MM.1S (cell line): ENCODE results near the gene XPO6.

Source experiments
- DNase-seq: peaks from one replicate; pipeline ENCODE4 v3.0.0-alpha.2; 2015
- H2AFZ ChIP-seq: fragments of 300-600 bp; sonication (generic); 2 replicates; pipeline ENCODE4 v1.6.0; 2016; ENCODE audit warnings: antibody characterized with exemption, low read length
- H3F3A ChIP-seq: fragments of 300-600 bp; sonication (generic); 2 replicates; pipeline ENCODE4 v1.6.1; 2016; ENCODE audit warnings: mild to moderate bottlenecking, antibody characterized with exemption, low read length, moderate library complexity, mixed read lengths; ENCODE audit not compliant: insufficient read depth
- H3K27ac ChIP-seq: fragments of 300-600 bp; sonication (generic); 2 replicates; pipeline ENCODE4 v1.5.1; 2016; ENCODE audit warnings: mild to moderate bottlenecking, low read length
- H3K27me3 ChIP-seq: fragments of 300-600 bp; sonication (generic); replicated peaks from 2 replicates; pipeline ENCODE4 v1.6.0; 2016; ENCODE audit warnings: low read length; ENCODE audit not compliant: insufficient read depth
- H3K36me3 ChIP-seq: fragments of 300-600 bp; sonication (generic); replicated peaks from 2 replicates; pipeline ENCODE4 v1.6.1; 2016; ENCODE audit warnings: mild to moderate bottlenecking, low read length, mixed read lengths; ENCODE audit not compliant: insufficient read depth
- H3K4me1 ChIP-seq: fragments of 300-600 bp; sonication (generic); 2 replicates; pipeline ENCODE4 v1.6.1; 2016; ENCODE audit warnings: low read length, mixed read lengths
- H3K4me2 ChIP-seq: fragments of 300-600 bp; sonication (generic); 2 replicates; pipeline ENCODE4 v1.6.0; 2016; ENCODE audit warnings: low read depth, low read length
- H3K4me3 ChIP-seq: fragments of 300-600 bp; sonication (generic); 2 replicates; pipeline ENCODE4 v1.5.1; 2016; ENCODE audit warnings: low read length, mixed read lengths
- H3K79me2 ChIP-seq: fragments of 300-600 bp; sonication (generic); 2 replicates; pipeline ENCODE4 v1.6.1; 2016; ENCODE audit warnings: mixed run types, low read length, mixed read lengths
- H3K9ac ChIP-seq: fragments of 300-600 bp; sonication (generic); 2 replicates; pipeline ENCODE4 v1.6.1; 2016; ENCODE audit warnings: low read length, mixed read lengths
- H3K9me2 ChIP-seq: fragments of 300-600 bp; sonication (generic); replicated peaks from 2 replicates; pipeline ENCODE4 v1.6.1; 2016; ENCODE audit warnings: mild to moderate bottlenecking, low read length, mixed read lengths; ENCODE audit not compliant: insufficient read depth
- H3K9me3 ChIP-seq: fragments of 300-600 bp; sonication (generic); replicated peaks from 2 replicates; pipeline ENCODE4 v1.6.1; 2016; ENCODE audit warnings: mild to moderate bottlenecking, low read length, mixed read lengths; ENCODE audit not compliant: insufficient read depth
- H4K20me1 ChIP-seq: fragments of 300-600 bp; sonication (generic); 2 replicates; pipeline ENCODE4 v1.6.1; 2016; ENCODE audit warnings: mild to moderate bottlenecking, low read length, moderate library complexity, mixed read lengths; ENCODE audit not compliant: insufficient read depth
- EZH2 ChIP-seq: fragments of 300-600 bp; sonication (generic); optimal IDR thresholded peaks from 2 replicates; pipeline ENCODE3; 2017; ENCODE audit warnings: low read depth, mild to moderate bottlenecking, antibody characterized with exemption, low read length, mixed read lengths
- EZH2phosphoT487 ChIP-seq: fragments of 300-600 bp; sonication (generic); IDR thresholded peaks from 2 replicates; pipeline ENCODE4 v1.6.1; 2018; ENCODE audit warnings: antibody characterized with exemption, low read length
- TF ChIP-seq, protein P1 (sequence below): fragments of 300-600 bp; sonication (generic); IDR thresholded peaks from 2 replicates; pipeline ENCODE4 v1.5.1; 2016; ENCODE audit warnings: antibody characterized with exemption, low read length, mixed read lengths

XPO6 gene

GRCh38 chr16:28131743-28132393, 79.9 kb downstream of the XPO6 start:
- H3K79me2 ChIP-seq: peaks cover 3% of the 10 kb centered on the region; the same call in 1 of the 2 replicates
- TF ChIP-seq, protein P1, sequence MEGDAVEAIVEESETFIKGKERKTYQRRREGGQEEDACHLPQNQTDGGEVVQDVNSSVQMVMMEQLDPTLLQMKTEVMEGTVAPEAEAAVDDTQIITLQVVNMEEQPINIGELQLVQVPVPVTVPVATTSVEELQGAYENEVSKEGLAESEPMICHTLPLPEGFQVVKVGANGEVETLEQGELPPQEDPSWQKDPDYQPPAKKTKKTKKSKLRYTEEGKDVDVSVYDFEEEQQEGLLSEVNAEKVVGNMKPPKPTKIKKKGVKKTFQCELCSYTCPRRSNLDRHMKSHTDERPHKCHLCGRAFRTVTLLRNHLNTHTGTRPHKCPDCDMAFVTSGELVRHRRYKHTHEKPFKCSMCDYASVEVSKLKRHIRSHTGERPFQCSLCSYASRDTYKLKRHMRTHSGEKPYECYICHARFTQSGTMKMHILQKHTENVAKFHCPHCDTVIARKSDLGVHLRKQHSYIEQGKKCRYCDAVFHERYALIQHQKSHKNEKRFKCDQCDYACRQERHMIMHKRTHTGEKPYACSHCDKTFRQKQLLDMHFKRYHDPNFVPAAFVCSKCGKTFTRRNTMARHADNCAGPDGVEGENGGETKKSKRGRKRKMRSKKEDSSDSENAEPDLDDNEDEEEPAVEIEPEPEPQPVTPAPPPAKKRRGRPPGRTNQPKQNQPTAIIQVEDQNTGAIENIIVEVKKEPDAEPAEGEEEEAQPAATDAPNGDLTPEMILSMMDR: no peak
- no peak for TF ChIP-seq EZH2
- no peak for TF ChIP-seq EZH2phosphoT487
- no peak overlapping the region for H3K4me3 ChIP-seq
- no peaks in the 10 kb centered on the region for H3K4me1 ChIP-seq
- H4K20me1 ChIP-seq: no peaks in the 10 kb centered on the region
- H3K27ac ChIP-seq: no peak overlapping the region
- no peak overlapping the region for H3K4me2 ChIP-seq
- no peak overlapping the region for H2AFZ ChIP-seq
- no peaks in the 10 kb centered on the region for H3F3A ChIP-seq
- no peak for DNase-seq
- no peak overlapping the region for H3K9ac ChIP-seq
- H3K9me3 ChIP-seq: no peaks in the 10 kb centered on the region
- H3K9me2 ChIP-seq: no peaks in the 10 kb centered on the region
- peaks cover 14% of the 10 kb centered on the region; the same call in 1 of the 2 replicates for H3K36me3 ChIP-seq
- H3K27me3 ChIP-seq: no peaks in the 10 kb centered on the region

- no peak overlapping the region for H3K4me2 ChIP-seq
- H3K79me2 ChIP-seq: no peaks in the 10 kb centered on the region; the same call in 1 of the 2 replicates
- no peaks in the 10 kb centered on the region for H3K9me3 ChIP-seq
- no peaks in the 10 kb centered on the region for H3K27me3 ChIP-seq
- H3K9ac ChIP-seq: no peak overlapping the region
- DNase-seq: no peak
- H3K9me2 ChIP-seq: no peaks in the 10 kb centered on the region
- no peaks in the 10 kb centered on the region for H3K4me1 ChIP-seq
- TF ChIP-seq EZH2phosphoT487 (no peak), EZH2 (no peak)
- TF ChIP-seq, protein P1: no peak
- H3K27ac ChIP-seq: no peak overlapping the region
- H3F3A ChIP-seq: no peaks in the 10 kb centered on the region
- peaks cover 14% of the 10 kb centered on the region; the same call in 1 of the 2 replicates for H3K36me3 ChIP-seq
- no peak overlapping the region for H2AFZ ChIP-seq
- no peak overlapping the region for H3K4me3 ChIP-seq
- H4K20me1 ChIP-seq: no peaks in the 10 kb centered on the region
Observed at GRCh38 chr16:28131181-28131580, 80.6 kb downstream of the XPO6 start.

GRCh38 chr16:28130099-28131088, 81.4 kb downstream of the XPO6 start:
- TF ChIP-seq, protein P1: no peak
- TF ChIP-seq EZH2phosphoT487: no peak
- no peak for TF ChIP-seq EZH2
- Histone ChIP-seq H3K9me3 (no peaks in the 10 kb centered on the region), H3K27me3 (no peaks in the 10 kb centered on the region), H3K79me2 (no peaks in the 10 kb centered on the region; the same call in 1 of the 2 replicates), H3K4me1 (no peaks in the 10 kb centered on the region), H3K27ac (no peak overlapping the region), H3K9me2 (no peaks in the 10 kb centered on the region), H3K36me3 (peaks cover 13% of the 10 kb centered on the region; the same call in 1 of the 2 replicates), H2AFZ (no peak overlapping the region), H3K4me2 (no peak overlapping the region), H3F3A (no peaks in the 10 kb centered on the region), H3K9ac (no peak overlapping the region), H3K4me3 (no peak overlapping the region), H4K20me1 (no peaks in the 10 kb centered on the region)
- DNase-seq: no peak
